IgD-negative memory B cell (primary cell): ENCODE results near the gene SLC46A2. TPM values are rescaled to one million over a fixed set of nuclear protein-coding genes. Genes with fewer than 3 reads are reported as not detected.

Source experiments
- H3K27ac Mint-ChIP-seq, 3 donors: one replicate each; pipeline ENCODE4 v1.8.0; 2020 to 2022; ENCODE audit warnings: mild to moderate bottlenecking in 3 of 3, mixed read lengths in 3 of 3, moderate library complexity in 1 of 3
- H3K27me3 Mint-ChIP-seq: one replicate; pipeline ENCODE4 v1.8.0; 2021; ENCODE audit warnings: mixed read lengths
- H3K36me3 Mint-ChIP-seq: one replicate; pipeline ENCODE4 v1.8.0; 2020; ENCODE audit warnings: mild to moderate bottlenecking, mixed read lengths
- H3K4me1 Mint-ChIP-seq, 3 donors: one replicate each; pipeline ENCODE4 v1.8.0; 2020 to 2022; ENCODE audit warnings: mixed read lengths in 3 of 3, mild to moderate bottlenecking in 1 of 3
- H3K4me3 Mint-ChIP-seq, 4 donors: one replicate each; pipeline ENCODE4 v1.8.0; 2020 to 2022; ENCODE audit warnings: mild to moderate bottlenecking in 4 of 4, mixed read lengths in 4 of 4, moderate library complexity in 3 of 4
- H3K9me3 Mint-ChIP-seq, 3 donors: one replicate each; pipeline ENCODE4 v1.8.0; 2020 to 2021; ENCODE audit warnings: mixed read lengths in 3 of 3, mild to moderate bottlenecking in 1 of 3
- polyA plus RNA-seq: library from polyadenylated mRNA; unstranded; fragments of 300-500 nt; fragmentation: Illumina TruSeq; gene quantifications from one replicate; pipeline ENCODE4 v1.2.3, GENCODE V29; 2021

The SLC46A2 gene, protein sequence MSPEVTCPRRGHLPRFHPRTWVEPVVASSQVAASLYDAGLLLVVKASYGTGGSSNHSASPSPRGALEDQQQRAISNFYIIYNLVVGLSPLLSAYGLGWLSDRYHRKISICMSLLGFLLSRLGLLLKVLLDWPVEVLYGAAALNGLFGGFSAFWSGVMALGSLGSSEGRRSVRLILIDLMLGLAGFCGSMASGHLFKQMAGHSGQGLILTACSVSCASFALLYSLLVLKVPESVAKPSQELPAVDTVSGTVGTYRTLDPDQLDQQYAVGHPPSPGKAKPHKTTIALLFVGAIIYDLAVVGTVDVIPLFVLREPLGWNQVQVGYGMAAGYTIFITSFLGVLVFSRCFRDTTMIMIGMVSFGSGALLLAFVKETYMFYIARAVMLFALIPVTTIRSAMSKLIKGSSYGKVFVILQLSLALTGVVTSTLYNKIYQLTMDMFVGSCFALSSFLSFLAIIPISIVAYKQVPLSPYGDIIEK
- not detected for polyA plus RNA-seq

DNA sequence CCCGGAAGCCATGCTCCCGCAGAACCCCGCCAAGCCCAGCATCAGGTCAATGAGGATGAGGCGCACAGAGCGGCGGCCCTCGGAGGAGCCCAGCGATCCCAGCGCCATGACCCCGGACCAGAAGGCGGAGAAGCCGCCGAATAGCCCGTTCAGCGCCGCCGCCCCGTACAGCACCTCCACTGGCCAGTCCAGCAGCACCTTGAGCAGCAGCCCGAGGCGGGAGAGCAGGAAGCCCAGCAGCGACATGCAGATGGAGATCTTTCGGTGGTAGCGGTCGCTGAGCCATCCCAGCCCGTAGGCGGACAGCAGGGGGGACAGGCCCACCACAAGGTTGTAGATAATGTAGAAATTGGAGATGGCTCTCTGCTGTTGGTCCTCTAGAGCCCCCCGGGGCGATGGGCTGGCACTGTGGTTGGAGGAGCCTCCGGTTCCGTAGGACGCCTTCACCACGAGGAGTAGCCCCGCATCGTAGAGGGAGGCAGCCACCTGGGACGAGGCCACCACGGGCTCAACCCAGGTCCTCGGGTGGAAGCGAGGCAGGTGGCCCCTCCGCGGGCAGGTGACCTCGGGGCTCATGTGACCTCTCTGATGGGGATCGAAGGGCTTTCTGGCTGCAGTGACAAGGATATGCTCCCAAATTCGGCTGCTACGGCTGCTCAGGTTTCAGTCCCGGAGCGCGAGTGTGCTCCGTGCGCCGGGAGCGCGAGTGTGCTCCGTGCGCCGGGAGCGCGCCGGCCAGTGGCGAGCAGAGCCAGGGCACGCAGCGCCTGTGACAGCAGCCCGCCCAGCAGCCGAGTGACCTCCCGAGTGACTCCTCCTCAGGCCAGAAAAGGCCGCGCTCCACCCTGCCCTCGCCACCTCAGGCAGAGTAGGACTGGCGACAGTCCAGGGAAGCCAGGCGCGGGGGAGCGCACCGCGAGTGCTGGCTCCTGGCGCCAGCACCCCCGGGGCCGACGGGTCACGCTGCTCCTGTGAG, at the start of gene SLC46A2:
Gene SLC46A2 (minus strand): TSS at position 771 of the 976 bp plus-strand sequence. CDS start 195 bp downstream, at position 576.
- H3K4me3 Mint-ChIP-seq = peak within 1 kb of the TSS in 2 of 4 donors; percentile 59 to 60
- no peaks in the 10 kb centered on the region for H3K9me3 Mint-ChIP-seq
- H3K27me3 Mint-ChIP-seq = peaks cover 21% of the 10 kb centered on the region
- H3K27ac Mint-ChIP-seq = peak within 1 kb of the TSS in 1 of 3 donors; percentile 31
- peaks cover 0 to 6% (median 4%) of the 10 kb centered on the region in 3 donors for H3K4me1 Mint-ChIP-seq
- no peaks in the 10 kb centered on the region for H3K36me3 Mint-ChIP-seq

DNA sequence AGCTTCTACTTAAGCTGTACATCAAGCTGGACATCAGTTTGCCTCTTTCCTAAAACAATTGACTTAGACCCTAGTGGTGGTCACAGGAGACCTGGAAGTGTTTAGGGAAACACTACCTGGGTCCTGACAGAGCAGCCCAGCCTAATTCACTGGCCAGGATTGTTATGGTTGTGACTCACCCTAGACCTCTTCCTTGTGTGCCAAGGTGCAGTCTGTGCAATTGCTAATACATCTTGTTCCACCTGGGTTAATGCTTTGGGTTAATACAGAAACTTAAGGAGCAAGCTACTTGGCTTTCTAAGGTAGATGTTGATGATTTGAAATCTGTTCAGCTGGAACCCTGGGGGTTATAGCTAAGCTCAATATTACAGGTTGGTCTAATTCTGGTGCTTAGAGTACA, 48.7 kb upstream of the SLC46A2 start:
- Mint-ChIP-seq H3K27me3 (peaks cover 12% of the 10 kb centered on the region), H3K27ac (no peak overlapping the region), H3K4me3 (no peak overlapping the region), H3K4me1 (no peaks in the 10 kb centered on the region), H3K36me3 (no peaks in the 10 kb centered on the region), H3K9me3 (peaks cover 0 to 4% (median 3%) of the 10 kb centered on the region in 3 donors)

DNA sequence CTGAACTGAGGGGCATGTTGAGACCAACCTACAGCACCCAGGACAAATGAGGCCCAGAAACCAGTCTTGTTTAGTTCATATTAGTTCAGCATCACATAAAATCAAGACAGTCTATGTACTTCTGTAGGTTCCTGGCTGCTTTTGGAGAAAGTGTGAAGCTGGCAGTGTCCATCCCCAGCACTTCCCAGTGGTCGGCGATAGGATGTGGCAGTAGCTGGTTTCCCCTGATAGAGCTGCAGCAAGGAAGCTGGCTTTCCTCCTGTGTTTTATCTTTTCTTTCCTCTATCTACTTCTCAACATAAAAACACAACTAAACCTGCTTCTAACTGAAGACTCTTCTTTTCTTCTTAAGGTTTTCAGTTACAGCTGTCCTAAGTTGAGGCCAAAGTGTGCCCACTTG, 43.0 kb upstream of the SLC46A2 start:
- H3K36me3 Mint-ChIP-seq = no peaks in the 10 kb centered on the region

DNA sequence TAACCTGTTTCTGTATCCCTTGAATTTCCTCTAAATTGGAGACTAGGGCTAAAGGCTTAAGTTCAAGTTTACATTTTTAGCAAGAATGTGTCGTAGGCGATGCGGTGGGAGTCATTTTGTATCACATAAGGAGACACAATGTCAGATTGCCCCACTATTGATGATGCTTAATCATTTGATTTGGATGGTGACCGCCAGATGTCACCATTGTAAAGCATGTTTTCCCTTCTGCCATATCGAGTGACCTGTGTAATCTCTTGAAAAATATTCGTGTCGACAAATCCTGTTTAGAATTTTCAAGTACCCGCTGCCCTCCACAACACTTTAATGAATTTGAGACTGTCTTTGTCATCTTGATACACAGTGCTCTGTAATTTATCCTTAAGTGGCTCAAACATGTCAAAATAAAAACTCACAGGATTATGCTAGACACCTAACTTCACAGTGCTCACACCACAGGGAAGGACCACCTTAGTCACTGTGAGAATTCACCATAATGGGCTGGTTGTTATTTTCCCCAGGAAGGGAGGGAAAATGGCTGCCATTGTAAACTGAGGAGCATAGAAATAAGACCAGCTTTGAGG, 34.5 kb upstream of the SLC46A2 start:
- no peak overlapping the region for H3K27ac Mint-ChIP-seq
- no peak overlapping the region for H3K4me3 Mint-ChIP-seq
- peaks cover 9% of the 10 kb centered on the region for H3K27me3 Mint-ChIP-seq
- no peaks in the 10 kb centered on the region for H3K36me3 Mint-ChIP-seq
- H3K9me3 Mint-ChIP-seq = no peaks in the 10 kb centered on the region
- H3K4me1 Mint-ChIP-seq = peaks cover 0 to 2% (median 0%) of the 10 kb centered on the region in 3 donors

More for the DNA sequence above, 43.0 kb upstream of the SLC46A2 start:
- H3K4me3 Mint-ChIP-seq = no peak overlapping the region
- no peak overlapping the region for H3K27ac Mint-ChIP-seq
- no peaks in the 10 kb centered on the region for H3K9me3 Mint-ChIP-seq
- no peaks in the 10 kb centered on the region for H3K4me1 Mint-ChIP-seq
- peaks cover 10% of the 10 kb centered on the region for H3K27me3 Mint-ChIP-seq

DNA sequence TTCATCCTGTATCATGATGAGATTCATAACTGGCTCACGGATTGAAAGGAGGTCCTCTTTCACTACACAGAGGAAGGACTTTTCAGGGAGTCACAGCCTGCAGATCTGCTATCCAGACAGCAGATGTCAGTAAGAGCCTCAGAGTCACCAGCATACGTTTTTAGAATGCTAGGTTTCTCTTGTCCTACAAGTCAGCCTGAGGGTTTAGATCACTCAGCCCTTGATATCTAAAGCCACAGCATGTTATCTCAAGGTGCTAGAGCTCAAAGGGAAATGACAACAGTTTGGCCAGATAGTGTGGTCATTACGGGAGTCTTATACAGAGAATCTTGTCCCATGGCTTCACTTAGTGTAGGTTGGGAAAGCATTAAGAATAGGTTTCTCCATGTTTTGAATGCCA, 30.9 kb upstream of the SLC46A2 start:
- Mint-ChIP-seq H3K36me3 (no peaks in the 10 kb centered on the region), H3K4me3 (no peak overlapping the region), H3K9me3 (no peaks in the 10 kb centered on the region), H3K27ac (no peak overlapping the region), H3K4me1 (peaks cover 0 to 2% (median 0%) of the 10 kb centered on the region in 3 donors), H3K27me3 (peaks cover 10% of the 10 kb centered on the region)

DNA sequence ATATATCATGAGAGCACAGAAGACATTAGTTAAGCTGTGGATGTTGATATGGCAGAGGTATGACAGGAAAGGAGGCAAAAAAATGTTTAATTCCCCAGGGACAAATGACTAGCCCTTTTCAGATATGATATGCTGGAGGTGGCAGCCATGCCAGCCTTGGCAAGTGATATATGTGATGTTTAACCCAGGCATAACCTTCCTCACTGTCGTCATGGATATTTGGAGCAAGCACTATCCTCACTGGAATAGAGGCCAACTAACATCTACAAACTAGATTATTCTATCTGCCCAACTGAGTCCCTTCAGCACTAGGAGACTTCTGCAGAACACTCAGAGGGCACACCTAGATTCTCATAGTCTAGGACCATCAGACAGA, 27.3 kb upstream of the SLC46A2 start:
- Mint-ChIP-seq H3K36me3 (no peaks in the 10 kb centered on the region), H3K27me3 (peaks cover 9% of the 10 kb centered on the region), H3K4me3 (no peak overlapping the region), H3K27ac (no peak overlapping the region), H3K4me1 (no peaks in the 10 kb centered on the region), H3K9me3 (no peaks in the 10 kb centered on the region)

DNA sequence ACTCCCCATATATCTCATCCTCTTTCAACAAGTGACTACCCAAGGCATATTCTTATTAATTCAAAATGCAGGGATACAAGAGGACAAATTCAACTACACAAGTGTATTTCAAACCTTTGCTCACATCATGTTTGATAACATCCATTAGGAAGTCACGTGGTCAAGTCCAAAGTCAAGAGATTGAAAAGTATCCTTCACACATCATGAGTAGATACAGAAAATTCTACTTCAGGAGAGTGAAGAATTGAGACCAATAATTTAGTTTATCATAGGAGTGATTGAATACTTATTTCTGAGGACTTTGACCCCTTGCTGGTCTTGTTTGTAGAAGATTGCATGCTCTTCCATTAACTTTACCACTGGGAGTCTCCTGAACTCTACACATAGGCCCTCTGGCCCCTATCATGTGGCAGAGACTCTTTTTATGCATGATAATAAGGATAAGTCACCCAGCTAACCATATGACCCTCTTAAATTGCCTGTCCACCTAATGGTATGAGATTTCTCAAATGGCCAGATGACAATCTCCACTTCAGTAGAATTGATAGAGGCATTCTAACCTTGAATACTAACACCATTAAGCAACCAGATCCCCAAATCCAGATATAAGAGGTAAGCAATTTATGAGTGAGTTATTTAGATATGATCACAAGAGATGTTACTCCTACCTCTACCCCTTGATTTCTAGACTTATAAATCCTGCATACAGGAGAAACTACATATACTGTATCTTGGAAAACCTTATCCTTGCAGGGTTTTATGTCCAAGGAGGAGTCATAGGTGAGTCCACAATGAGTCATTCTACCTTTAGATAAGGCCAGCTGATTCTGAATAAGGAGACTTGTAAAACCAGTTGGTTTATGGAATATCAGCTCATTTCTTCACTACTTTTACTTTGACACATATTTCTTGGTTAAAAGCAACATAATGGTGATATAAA, 26.6 kb upstream of the SLC46A2 start:
- Mint-ChIP-seq H3K9me3 (no peaks in the 10 kb centered on the region), H3K27me3 (peaks cover 13% of the 10 kb centered on the region), H3K36me3 (no peaks in the 10 kb centered on the region), H3K4me1 (no peaks in the 10 kb centered on the region), H3K27ac (no peak overlapping the region), H3K4me3 (no peak overlapping the region)

DNA sequence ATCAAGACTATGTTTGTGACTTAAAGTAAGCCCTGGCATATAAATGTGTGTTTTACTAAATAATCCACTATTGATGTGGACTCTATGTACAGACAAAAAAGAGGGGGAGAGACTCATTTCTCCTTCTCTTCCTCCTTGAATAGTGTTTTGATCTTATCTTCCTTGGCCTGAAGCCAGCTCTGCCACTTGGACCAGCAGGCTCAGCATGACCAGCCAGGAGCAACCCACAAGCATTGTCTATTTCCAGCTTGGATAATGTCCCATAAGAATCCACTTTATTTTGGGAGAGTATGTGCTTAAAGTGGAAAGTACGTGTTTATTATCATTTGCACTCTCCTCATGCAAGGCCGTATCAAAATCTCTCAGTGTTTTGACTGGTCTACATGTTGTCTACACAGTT, 23.8 kb upstream of the SLC46A2 start:
- Mint-ChIP-seq H3K4me3 (no peak overlapping the region), H3K27ac (no peak overlapping the region), H3K9me3 (no peaks in the 10 kb centered on the region), H3K36me3 (no peaks in the 10 kb centered on the region), H3K4me1 (no peaks in the 10 kb centered on the region), H3K27me3 (peaks cover 16% of the 10 kb centered on the region)

DNA sequence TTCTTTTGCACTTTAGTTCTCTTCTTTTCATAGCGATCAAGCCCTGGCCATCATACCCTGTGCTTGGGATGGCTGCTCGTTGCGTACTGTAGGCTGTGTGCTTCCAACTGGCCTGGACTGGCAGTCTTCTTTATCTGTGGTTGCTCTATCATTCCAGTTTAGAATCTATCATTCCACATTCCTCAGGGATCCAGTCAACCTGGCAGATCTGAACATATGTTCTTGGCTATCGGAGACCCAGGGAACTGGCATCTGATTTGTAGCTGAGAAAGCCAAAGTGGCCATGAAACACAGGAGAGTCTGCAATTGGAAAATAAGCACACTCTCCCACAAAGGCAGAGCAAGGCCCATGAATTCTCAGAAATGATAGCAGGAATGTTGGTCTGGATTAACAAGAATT, 22.6 kb upstream of the SLC46A2 start:
- H3K27ac Mint-ChIP-seq = no peak overlapping the region
- H3K4me1 Mint-ChIP-seq = no peaks in the 10 kb centered on the region
- H3K27me3 Mint-ChIP-seq = peaks cover 16% of the 10 kb centered on the region
- no peak overlapping the region for H3K4me3 Mint-ChIP-seq
- H3K36me3 Mint-ChIP-seq = no peaks in the 10 kb centered on the region
- H3K9me3 Mint-ChIP-seq = no peaks in the 10 kb centered on the region

DNA sequence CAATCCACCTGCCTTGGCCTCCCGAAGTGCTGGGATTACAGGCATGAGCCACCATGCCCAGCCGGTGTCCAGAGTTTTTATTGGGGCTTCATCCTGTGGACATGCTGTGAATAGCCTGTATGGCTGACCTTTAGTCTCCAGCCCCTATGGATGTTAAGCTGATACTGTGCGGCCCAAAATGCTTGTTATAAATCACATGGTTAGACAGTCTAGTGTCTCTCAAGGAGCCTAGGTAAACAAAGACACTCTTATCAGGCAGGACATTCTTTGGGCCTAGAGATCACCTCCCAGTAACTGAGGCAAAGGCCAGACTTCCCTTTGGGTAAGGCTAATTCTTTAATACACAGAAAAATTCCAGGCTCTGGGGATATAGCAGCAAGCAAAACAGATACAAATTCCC, 22.0 kb upstream of the SLC46A2 start:
- H3K36me3 Mint-ChIP-seq = peaks cover 2% of the 10 kb centered on the region
- H3K27ac Mint-ChIP-seq = no peak overlapping the region
- no peaks in the 10 kb centered on the region for H3K4me1 Mint-ChIP-seq
- no peaks in the 10 kb centered on the region for H3K9me3 Mint-ChIP-seq
- H3K4me3 Mint-ChIP-seq = no peak overlapping the region
- H3K27me3 Mint-ChIP-seq = peaks cover 14% of the 10 kb centered on the region

DNA sequence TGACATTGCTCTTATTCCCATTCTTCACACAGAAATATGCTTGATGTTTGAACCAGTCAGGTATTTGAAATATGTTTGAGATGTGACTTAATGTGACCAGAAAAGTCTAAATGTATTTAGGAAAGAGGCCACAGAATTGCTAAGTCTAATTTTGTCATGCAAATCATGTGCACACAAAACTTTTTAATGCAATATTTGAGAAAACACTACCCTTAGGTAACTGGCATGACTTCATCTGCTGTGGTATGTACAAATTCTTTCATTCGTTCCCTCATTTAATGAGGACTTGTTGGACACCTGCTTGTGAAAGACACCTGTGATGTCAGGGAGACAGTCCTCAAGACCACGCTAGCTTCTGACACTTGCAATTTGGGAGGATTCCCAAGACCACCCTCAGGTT, 21.1 kb upstream of the SLC46A2 start:
- no peak overlapping the region for H3K4me3 Mint-ChIP-seq
- no peak overlapping the region for H3K27ac Mint-ChIP-seq
- peaks cover 14% of the 10 kb centered on the region for H3K27me3 Mint-ChIP-seq
- no peaks in the 10 kb centered on the region for H3K4me1 Mint-ChIP-seq
- H3K9me3 Mint-ChIP-seq = no peaks in the 10 kb centered on the region
- peaks cover 2% of the 10 kb centered on the region for H3K36me3 Mint-ChIP-seq

DNA sequence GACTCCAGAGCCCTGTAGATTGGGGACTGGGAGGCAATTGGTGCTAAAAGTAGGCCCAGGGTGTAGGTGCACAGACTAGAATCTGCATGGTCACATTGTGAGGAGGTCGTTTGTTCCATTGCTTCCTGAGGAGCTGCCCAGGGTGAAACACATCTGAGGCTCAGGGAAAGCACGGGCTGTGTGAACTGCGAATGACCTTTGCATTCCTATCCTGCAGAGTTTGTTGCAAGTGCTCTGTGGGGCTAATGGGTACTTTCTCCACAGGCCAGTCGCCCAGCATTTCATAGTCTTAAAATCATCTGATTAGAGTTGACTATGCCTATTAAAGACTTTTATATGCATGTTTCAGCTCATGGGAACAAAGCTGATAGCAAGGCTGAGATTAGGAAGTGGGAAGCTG, 14.4 kb upstream of the SLC46A2 start:
- Mint-ChIP-seq H3K27ac (no peak overlapping the region), H3K4me3 (no peak overlapping the region), H3K9me3 (no peaks in the 10 kb centered on the region), H3K4me1 (peaks cover 3 to 4% (median 4%) of the 10 kb centered on the region in 3 donors), H3K36me3 (peaks cover 2% of the 10 kb centered on the region), H3K27me3 (no peaks in the 10 kb centered on the region)

DNA sequence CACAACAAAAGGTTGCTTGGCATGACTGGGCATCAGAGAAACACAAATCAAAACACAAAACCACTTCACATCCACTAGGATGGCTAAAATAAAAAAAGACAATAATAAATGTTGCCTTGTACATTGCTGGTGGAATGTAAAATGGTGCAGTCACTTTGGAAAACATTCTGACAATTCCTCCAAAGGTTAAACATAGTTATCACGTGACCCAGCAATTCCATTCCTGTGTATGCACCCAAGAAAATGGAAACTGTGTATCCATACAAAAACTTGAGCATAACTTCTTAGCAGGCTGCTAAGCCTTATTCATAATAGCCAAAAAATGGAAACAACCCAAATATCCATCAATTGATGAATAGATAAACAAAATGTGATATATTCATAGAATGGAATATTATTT, 10.2 kb upstream of the SLC46A2 start:
- Mint-ChIP-seq H3K27me3 (peaks cover 18% of the 10 kb centered on the region), H3K9me3 (no peaks in the 10 kb centered on the region), H3K27ac (no peak overlapping the region), H3K36me3 (no peaks in the 10 kb centered on the region), H3K4me1 (peaks cover 8 to 10% (median 10%) of the 10 kb centered on the region in 3 donors), H3K4me3 (no peak overlapping the region)

DNA sequence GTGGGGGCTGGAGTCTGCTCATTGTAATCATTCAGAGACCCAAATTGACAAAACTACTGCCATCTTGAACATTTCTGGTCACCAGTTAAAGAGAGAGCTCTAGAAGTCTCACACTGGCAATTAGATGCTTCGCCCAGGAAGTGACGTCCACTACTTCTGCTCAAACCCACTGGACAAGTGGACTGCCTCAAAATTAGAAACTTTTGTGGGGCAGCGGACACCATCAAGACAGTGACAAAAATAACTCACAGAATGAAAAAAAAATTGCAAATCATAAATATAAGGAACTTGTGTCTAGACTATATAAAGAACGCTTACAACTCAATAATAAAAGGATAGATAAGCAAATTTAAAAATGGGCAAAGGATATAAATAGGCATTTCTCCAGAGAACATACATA, 9.8 kb upstream of the SLC46A2 start:
- no peak overlapping the region for H3K27ac Mint-ChIP-seq
- no peak overlapping the region for H3K4me3 Mint-ChIP-seq
- H3K4me1 Mint-ChIP-seq = peaks cover 9 to 11% (median 11%) of the 10 kb centered on the region in 3 donors
- H3K36me3 Mint-ChIP-seq = no peaks in the 10 kb centered on the region
- H3K9me3 Mint-ChIP-seq = no peaks in the 10 kb centered on the region
- H3K27me3 Mint-ChIP-seq = peaks cover 18% of the 10 kb centered on the region
